Left lung (tissue), 10 donors: ENCODE data around the gene ANKRD13B. TPM values are rescaled to one million over a fixed set of nuclear protein-coding genes. Genes with fewer than 3 reads are reported as not detected.

Experiments
- ATAC-seq: fragments of 200-7000 bp; cut with Tn5 transposase; one replicate; pipeline ENCODE4 v1.9.1; 2020; ENCODE audit warnings: moderate library complexity
- DNase-seq, 4 donors: peaks; one replicate each; pipeline ENCODE4 v3.0.0-alpha.2; 2013 to 2020
- H3K27ac ChIP-seq, 2 donors: fragments of 200-600 bp; sonication (generic) in 1 of 2; one replicate each; pipeline versions ENCODE4 v1.5.0 to v1.8.0; 2020 to 2021
- H3K27me3 ChIP-seq, 2 donors: fragments of 200-600 bp; sonication (generic) in 1 of 2; one replicate each; pipeline versions ENCODE4 v1.5.0 to v1.8.0; 2020 to 2021
- H3K36me3 ChIP-seq, 2 donors: fragments of 200-600 bp; sonication (generic) in 1 of 2; one replicate each; pipeline versions ENCODE4 v1.5.0 to v1.8.0; 2020 to 2021
- H3K4me1 ChIP-seq, 2 donors: fragments of 200-600 bp; one replicate each; pipeline ENCODE4 v1.8.0; 2021
- H3K4me3 ChIP-seq, 2 donors: fragments of 200-600 bp; sonication (generic) in 1 of 2; one replicate each; pipeline versions ENCODE4 v1.5.0 to v1.8.0; 2020 to 2021; ENCODE audit warnings: mild to moderate bottlenecking in 1 of 2
- H3K9me3 ChIP-seq, 2 donors: fragments of 200-600 bp; sonication (generic) in 1 of 2; one replicate each; pipeline versions ENCODE4 v1.5.0 to v1.8.0; 2020 to 2021
- CTCF ChIP-seq, 2 donors: fragments of 200-600 bp; sonication (generic) in 1 of 2; IDR thresholded peaks; one replicate each; pipeline versions ENCODE4 v1.5.0 to v1.8.0; 2021; ENCODE audit warnings: antibody characterized with exemption in 2 of 2
- intact Hi-C, 2 donors: fragments of 100-400 bp; cut with DNase I; formaldehyde crosslinking; loops; one replicate each; pipeline versions ENCODE4 v1.11.2 to v1.14.2; 2022
- polyA plus RNA-seq, 6 donors: library from polyadenylated mRNA; unstranded; fragments of 120-200 nt; gene quantifications; one replicate each; pipeline ENCODE4 v1.2.1, GENCODE V29; 2013; ENCODE audit not compliant: insufficient read length in 6 of 6
- total RNA-seq, 2 donors: library from RNA; stranded (reverse); fragmentation: NEBNext Ultra II Directional; extraction: Animal tissue kit (Norgen Biotek cat#: 25700); gene quantifications; one replicate each; pipeline ENCODE4 v1.2.1, GENCODE V29; 2021
- donor health status: DM: no; HTN: yes; CAD: no.
- donor health status: DM: no; HTN: no; CAD: no.

Gene ANKRD13B
- total and polyA plus RNA-seq, 8 donors = 7.7 to 14.3 (median 9.5) TPM

DNA sequence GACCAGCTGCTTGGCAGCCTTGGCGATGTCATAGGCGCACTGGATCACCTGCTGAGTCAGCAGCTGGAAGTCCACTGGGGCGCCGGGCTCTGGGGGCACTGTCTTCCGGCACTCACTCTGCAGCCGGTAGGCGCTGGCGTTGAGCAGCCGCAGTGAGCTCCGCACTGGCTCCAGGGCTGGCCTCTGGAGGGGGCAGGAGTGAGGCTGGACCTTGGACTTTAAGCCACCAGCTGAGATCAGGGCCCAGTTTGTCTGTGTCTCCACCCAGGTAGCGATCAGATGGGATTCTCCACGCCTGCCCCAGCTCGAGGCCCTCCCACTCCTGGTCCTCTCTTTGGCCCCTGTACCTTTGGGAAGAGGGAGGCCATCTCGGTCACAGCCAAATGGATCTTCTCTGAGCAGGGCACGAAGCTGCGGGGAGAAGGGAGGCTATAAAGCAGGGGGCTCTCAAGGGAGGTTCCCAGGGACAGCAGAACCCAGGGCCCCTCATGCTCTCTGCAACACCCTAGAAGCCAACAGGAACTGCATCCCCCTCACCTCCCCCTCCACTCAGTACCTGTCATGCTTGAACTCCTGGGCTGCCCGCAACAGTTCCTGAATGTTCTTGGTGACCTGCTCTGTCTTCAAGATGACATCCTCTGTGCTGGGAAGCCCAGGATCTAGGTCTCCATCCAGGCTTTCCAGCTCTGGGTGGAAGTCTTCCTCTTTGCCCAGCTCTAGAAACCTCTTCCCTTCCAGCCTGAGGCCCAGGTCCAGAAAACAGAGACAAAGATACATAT is 18.0 kb upstream of the ANKRD13B start:
- Histone ChIP-seq H3K4me3 (no peak overlapping the region), H3K4me1 (peaks cover 6 to 20% of the 10 kb centered on the region in 2 donors), H3K27me3 (no peaks in the 10 kb centered on the region), H3K36me3 (peaks cover 0 to 69% of the 10 kb centered on the region in 2 donors), H3K27ac (no peak overlapping the region), H3K9me3 (no peaks in the 10 kb centered on the region)
- no peak for ATAC-seq
- TF ChIP-seq CTCF (IDR thresholded peaks at IDR 0.05) = no peak
- DNase-seq = peak in 1 of 4 donors; percentile 75
- intact Hi-C loops = no loop called here

GRCh38 chr17:29575511-29576213 is 17.3 kb upstream of the ANKRD13B start:
- no peaks in the 10 kb centered on the region for H3K9me3 ChIP-seq
- H3K27me3 ChIP-seq = no peaks in the 10 kb centered on the region
- DNase-seq (peak in 1 of 4 donors; percentile 67), ATAC-seq (no peak)
- no peak for TF ChIP-seq CTCF (IDR thresholded peaks at IDR 0.05)
- peaks cover 6 to 27% of the 10 kb centered on the region in 2 donors for H3K4me1 ChIP-seq
- no peak overlapping the region for H3K27ac ChIP-seq
- intact Hi-C loops = no loop called here
- peaks cover 0 to 70% of the 10 kb centered on the region in 2 donors for H3K36me3 ChIP-seq
- no peak overlapping the region for H3K4me3 ChIP-seq

DNA sequence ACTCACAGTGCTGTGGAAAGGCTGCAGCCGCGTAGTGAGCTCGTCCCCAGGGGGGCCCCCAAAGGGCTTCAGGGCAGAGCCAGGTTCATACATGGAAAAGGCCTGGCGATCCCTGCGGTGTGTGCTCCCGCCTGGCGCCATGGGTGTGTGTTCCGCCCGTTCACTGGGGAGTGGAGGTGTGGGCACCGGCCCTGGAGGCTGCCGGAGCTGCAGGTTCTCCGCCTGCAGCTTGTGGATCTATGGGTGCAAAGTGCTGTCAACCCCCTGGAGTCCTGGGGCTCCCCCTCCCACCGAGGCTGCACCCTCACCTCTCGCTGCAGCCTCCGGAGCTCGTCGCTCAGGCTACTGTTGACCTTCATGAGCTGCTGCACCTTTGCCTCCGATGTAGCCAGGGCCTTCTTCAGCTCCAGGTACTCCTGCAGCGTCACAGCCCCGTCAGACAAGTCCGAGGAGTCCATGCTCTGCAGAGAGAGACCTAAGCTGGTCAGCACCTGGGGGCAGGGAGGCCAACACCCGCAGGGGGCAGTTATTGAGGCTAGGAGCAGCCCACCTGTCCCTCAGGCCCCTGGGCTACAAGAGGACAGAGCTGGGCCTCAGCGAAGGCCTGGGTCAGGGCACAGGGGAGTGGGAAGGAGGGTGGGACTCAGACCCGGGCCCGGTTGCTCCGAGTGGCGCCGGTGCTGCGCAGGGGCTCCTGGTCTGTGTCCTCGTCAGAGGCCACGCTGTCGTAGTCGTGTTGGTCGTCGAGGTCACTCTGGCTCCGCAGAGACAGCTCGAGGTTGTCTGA is 16.5 kb upstream of the ANKRD13B start:
- Histone ChIP-seq H3K36me3 (peaks cover 0 to 77% of the 10 kb centered on the region in 2 donors), H3K27me3 (no peaks in the 10 kb centered on the region), H3K27ac (no peak overlapping the region), H3K9me3 (no peaks in the 10 kb centered on the region), H3K4me3 (no peak overlapping the region), H3K4me1 (peaks cover 6 to 29% of the 10 kb centered on the region in 2 donors)
- DNase-seq (peak in 1 of 4 donors; percentile 73), ATAC-seq (no peak)
- TF ChIP-seq CTCF (IDR thresholded peaks at IDR 0.05) = no peak
- intact Hi-C loops = no loop called here

- intact Hi-C loops = no loop called here
- Histone ChIP-seq H3K27ac (no peak overlapping the region), H3K36me3 (peaks cover 0 to 82% of the 10 kb centered on the region in 2 donors), H3K9me3 (no peaks in the 10 kb centered on the region), H3K4me3 (no peak overlapping the region), H3K4me1 (peaks cover 5 to 26% of the 10 kb centered on the region in 2 donors), H3K27me3 (no peaks in the 10 kb centered on the region)
- DNase-seq = no peak
- ATAC-seq = no peak
- TF ChIP-seq CTCF (IDR thresholded peaks at IDR 0.05) = no peak
These were observed 15.9 kb upstream of the ANKRD13B start for GRCh38 chr17:29577001-29577370.
